GM18502 (cell line): ENCODE data around the gene ZNF467.

Experiments
- ATAC-seq: cut with Tn5 transposase; IDR thresholded peaks from one replicate; pipeline ENCODE4 v1.9.1; 2021; ENCODE audit warnings: mild to moderate bottlenecking; ENCODE audit not compliant: unreplicated experiment, poor library complexity

ZNF467 gene

DNA sequence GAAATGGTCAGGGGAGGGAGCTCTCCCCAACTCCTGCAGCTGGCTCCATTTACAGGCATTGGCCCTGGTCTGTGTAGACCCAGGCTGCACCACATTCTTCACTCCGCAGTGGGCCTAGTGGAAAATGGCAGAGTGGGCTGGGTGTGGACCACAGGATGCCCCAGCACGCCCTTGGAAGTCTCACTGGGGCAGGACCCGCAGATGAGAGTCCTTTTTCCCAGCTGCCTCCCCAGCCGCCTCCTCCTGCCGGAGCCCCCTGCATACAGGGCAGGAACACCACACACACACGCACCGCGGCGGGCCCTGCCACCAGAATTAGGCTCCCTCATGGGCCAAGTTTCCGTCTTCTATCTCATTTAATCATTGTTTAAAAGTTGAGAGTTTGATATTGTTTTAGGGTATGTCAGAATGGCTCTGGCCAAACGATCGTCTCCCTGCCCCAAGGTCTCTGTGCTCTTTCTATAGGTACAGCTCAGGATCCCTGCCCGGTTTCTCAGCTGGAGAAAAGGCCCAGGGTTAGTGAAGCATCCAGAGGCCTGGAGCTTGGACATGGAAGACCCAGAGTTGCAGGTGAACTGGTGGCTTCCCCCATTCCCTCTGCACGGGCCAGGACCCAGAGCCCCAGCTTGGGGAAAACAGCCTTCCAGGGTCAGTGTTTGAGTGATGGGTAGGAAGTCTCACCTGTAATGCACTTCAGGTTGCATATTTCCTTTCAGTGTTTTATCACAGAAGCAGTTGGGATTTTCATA lies 42.0 kb downstream of the ZNF467 start:
- no peak for ATAC-seq

DNA sequence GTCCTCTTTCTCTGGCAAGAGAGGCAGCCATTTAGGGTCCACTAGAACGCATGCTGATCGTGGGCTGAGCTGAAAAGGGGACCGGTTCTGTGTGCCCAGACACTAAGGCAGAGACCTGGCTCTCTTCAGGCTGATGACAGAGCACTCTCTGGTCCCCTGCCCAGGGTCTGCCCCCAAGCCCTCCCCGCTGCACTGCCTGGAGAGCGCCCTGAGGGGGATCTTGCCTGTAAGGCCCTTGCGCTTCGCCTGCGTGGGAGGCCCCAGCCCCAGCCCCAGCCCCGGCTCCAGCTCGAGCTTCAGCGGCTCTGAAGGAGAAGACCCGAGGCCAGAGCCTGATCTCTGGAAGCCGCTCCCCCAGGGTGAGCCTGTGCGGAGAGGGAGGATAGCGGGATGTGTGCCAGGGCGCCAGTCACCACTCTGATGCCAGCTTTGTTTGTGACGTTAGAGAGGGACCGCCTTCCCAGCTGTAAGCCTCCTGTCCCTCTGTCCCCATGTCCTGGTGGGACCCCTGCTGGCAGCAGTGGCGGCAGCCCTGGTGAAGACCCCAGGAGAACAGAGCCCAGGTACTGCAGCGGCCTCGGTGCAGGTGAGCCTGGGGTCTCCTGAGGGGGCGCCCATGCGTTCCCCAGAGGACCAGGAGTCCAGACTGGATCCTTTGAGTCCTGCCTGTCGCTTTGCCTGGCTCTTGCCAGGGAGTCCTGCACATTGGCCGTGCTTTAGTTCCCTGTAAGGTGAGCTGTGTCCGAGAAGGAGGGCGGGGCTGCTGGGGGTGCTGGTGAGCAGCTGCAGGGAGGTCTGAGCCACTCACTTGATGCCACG lies 43.2 kb downstream of the ZNF467 start:
- ATAC-seq: no peak

DNA sequence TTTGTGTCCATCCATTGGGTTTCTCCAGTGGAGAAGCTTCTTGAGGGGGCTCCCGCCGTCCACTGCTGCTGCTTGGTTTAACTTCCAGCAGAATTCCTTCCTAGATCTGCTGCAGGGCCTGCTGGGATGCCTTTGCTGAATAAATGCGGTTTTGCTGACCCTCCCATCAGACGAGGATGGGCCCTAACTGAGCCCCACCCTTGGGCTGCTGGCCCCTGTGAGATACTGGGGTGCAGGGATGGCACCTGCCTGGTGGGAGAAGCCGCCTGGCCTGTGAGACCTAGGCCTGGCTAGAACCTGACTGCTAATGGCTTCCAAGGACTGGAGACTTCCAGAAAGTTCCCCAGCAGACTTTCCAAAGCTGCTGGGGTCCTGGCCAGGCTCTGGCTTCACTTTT lies 43.8 kb downstream of the ZNF467 start:
- no peak for ATAC-seq

DNA sequence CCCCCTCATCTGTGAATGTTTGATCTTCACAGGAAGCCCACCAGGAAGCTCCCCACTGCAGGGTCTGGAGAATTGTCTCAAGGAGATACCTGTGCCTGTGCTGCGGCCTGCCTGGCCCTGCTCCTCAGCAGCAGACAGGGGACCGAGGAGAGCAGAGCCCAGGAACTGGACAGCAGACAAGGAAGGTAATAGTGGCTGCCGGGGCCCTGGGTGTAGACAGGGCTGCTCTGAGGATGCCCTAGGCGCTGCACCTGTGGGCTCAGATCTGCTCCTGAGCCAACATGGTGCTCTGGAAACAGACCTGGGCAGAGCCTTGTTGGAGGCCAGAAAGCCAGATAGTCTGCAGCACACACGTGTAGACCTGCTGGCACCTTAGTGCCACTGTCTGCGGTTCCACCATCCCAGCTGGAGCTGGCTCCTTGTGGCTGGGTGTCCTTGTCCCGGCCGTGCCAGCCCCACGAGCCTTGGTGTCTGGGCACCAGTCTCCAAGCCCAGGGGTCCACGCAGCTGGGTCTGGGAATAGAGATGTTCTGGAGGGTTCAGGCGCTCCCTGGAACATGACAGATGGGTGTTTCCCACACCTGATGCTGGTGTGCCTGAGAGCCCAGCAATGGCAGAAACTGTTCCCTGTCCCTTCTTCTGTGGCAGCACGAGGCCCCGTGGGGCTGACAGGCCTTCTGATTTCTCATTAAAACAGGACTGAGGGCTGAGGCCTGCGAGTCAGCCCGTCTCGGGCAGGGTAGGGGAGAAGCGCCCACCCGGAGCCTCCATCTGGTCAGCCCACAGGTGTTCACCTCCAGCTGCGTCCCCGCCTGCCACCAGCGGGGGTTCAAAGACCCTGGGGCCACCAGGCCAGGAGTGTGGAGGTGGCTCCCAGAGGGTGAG lies 44.7 kb downstream of the ZNF467 start:
- no peak for ATAC-seq

DNA sequence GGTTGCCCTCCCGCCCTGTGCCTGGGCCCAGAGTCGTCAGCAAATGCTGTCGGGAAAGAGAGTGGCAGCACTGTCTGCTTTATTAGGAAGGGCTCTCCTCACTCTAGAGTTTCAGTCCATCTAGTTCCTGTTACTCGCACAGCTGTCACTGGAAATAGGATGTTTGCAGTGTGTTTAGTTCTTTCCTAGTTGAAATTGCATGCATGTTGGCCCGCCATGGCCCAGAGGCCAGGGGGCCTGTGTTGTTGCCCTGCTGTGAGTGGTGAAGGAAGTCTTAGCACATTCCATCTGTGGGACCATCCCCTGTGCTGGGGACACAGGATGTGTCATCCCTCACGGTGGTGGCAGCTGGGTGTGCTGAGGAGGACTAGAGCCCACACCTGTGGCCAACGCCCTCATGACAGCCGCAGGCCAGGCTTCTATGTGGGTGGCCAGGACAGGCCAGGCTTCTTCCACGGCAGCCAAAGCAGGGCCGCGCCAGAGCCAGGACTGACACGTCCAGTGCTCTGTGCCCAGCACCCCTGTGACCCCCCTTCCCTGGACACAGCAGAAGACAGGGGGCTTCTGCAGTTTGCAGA lies 45.4 kb downstream of the ZNF467 start:
- no peak for ATAC-seq

DNA sequence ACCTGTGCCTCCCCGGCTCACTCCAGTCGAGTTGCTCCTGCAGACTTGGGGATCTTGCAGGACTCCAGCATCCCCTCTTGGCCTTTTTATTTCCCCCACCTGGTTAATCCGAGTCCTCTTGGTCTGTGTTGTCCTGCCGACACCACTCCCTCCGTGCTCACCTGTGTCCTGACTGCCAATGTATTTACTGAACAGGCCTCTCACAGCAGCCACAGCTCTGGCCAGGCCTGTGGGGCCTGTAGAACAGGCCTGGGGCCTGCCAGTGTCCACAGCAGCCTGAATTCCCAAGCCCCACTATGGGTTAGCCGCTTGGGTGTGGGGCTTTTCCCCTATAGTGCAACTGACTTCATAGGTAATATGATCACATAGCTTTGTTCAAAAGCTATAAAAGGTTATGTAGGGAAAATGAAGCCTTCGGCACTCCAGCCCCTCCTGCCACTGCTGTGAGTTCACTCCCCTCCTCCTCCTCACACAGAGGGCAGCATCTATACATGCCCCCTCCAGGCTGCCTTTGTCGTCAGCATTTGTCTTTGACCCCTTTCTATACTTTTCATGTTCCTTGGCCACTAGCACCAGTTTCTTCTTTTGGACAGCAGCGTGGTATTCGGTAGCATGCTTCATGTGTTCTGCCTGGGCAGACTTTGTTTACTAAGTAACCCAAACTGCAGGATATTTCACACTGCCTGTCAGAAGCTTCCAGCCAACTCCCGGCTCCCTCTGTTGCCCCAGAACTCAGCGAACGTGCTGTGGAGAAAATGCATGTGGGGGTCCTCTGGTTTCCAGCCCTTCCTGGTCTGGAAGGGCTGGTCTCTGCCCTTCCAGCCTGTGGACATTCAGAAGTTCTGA lies 46.1 kb downstream of the ZNF467 start:
- ATAC-seq: no peak

DNA sequence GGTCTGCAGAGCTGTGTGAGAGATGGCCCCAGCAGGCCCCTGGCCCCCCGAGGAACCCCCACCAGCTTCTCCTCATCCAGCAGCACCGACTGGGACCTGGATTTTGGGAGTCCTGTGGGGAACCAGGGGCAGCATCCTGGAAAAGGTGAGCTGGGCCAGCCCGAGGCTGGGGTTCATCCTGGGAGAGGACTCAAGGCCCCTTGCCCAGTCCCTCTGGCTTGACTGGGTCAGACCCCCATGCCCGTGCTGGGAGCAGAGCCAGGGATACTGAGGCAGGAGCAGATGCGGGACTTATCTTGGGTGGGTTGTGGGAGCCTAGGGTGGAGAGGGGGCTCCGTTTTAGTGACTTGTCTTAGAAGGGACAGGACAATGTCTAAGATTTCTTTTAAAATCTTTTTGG lies 47.5 kb downstream of the ZNF467 start:
- ATAC-seq: no peak

DNA sequence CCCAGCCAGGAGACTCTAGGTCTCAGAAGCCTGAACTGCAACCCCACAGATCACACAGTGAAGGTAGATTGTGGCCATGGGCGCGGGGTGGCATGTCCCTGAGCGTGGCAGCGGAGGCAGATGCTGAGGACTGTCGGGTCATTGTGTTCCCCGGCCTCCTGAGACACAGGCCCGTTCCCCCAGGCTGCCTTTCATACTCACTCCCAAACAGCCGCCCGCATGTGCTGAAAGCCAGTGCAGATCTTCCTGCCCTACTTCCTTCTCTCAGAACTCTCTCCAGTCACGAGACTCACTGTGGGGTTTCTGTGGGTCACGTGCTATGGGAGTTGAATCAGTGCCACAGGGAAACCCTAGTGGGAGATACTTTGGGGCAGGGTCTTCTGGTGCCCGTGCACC lies 48.0 kb downstream of the ZNF467 start:
- no peak for ATAC-seq

DNA sequence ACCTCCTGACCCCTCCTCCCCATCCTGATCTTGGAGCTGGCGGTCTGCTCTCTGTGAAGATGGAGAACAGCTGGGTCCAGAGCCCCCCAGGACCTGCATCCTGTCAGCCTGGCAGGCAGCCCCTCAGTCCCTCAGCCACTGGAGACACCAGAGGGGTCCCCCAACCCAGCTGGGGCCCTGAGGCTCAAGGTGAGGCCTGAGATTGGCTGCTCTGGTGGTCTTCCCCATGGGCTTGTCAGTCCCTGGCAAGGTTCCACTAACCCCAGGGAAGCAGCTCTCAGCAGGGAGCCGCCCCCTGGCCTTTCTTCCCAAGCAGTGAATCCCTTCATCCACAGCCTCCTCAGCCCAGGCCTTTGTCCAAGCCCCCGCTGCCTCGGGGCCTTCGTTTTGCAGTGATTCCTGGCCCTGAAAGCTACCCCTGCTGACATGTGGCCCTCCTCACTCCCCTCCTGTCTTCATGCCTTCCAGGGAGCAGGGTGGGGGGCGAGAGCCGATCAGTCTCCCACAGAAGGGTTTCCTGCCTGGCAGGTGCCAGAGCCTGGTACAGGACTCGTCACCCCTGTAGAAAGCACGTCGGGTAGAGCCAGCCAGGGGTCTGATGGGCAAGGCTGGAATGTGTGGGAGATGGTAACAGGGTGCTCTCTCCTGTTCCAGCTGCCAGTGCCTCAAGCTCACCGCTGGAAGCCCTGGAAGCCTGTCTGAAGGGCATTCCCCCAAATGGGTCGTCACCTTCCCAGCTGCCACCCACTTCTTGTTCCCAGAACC lies 48.5 kb downstream of the ZNF467 start:
- no peak for ATAC-seq

DNA sequence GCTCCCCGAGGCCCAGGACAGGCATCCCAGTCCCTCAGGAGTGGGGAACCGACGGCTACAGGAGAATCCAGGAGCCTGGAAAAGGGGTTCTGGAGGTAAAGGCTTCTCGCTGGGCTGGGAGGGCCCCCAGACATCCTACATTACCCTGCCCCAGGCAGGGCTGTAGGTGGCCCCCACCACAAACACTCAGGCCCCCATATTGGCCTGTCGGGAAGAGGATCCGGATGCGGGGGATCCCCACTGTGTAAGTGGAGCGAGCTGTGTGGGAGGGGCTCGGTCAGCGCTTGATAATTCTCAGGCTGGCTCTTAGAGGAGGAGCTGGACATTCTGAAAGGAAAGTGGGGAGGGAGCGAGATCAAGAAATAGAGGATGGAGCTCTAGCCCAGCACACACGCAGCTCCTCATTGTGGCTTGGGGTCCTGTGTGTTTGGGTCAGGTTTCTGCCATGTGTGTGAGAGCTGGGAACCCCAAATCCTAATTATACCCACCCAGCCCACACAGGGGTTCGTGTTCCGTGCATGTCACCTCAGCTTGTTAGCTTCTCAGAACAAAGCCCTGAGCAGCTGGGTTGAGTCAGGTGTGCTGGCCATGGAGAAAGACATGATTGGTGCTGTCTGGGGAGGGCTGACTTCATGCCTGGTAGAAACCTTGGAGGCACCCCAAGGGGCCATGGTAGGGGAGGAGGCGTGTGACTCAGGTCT lies 49.4 kb downstream of the ZNF467 start:
- ATAC-seq: no peak

DNA sequence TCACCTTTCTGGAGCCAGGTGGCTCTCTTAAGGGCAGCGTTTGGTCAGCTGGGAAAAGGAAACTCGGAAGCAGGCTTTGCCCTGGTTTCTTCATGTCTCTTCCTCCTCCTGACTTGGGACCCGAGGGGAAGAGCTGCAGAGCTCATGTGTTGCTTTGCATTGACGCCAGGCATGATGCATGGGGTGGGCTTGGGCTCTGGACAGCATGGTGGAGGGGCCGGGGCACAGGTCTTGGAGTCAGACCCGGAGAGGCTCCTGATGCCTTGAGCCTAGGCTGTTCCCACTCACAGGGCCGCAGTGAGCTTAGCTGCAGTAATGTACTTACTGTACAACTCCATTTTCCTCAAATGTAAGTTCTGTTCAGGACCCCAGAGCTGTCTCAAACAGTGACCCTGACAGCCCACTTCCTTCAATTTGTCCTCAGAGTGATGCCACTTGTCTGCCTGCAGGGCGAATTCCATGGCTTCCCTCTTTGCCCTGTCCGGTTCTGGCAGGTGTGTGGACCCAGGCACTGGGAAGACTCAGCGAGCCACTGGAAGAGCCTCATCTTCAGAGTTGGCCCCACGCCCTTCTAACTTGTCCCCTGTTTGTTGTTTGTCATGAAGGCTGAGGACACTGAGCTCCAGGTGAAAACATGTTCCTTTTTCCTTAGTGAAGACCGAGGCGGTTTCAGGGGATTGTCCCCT lies 50.2 kb downstream of the ZNF467 start:
- ATAC-seq: no peak

DNA sequence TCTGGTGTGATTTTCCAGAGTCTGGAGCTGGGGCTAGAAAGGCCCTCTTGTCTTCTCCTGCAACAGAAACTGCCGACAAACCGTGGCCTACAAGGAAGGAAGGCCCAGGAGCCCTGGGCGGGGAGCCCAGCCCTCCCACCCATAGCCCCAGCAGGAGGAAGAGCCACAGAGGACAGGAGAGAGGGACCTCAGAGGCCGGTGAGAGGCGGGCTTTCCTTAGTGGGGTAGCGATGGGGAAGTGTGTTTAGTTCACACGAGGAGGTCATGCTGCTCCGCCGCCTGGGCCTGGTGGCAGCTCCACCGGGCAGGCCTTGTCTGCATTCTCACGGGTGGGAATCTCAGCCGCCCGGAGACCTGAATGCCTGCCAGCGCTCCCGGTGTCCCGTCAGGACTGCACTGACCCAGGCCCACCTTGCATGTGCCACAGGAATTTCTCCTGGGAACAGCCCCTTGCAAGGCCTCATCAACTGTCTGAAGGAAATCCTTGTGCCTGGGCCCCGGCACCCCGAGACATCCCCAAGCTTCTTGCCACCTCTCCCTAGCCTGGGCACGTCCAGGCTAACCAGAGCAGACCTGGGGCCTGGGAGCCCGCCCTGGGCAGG lies 50.9 kb downstream of the ZNF467 start:
- ATAC-seq: no peak

DNA sequence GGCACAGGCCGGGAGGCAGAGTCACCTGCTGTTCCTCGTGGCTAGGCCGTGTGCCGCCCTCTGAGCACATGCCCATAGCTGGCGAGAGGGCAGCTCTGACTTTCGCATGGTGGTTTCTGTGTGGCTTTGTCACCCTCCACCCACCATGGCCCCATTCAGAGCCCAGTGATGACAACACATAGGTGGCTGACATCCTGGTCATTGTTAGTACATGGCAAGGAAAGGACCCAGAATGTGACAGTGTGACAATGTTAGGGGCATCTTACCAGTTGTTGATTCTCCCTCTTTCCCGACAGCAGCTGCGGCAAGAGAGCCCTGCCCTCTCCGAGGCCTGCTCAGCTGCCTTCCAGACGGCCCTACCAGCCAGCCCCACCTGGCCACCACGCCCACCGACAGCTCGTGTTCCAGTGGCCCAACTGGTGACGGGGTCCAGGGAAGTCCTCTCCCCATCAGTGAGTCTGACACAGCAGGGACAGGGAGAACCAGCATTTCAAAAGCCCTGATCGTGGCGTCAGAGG lies 52.2 kb downstream of the ZNF467 start:
- no peak for ATAC-seq

DNA sequence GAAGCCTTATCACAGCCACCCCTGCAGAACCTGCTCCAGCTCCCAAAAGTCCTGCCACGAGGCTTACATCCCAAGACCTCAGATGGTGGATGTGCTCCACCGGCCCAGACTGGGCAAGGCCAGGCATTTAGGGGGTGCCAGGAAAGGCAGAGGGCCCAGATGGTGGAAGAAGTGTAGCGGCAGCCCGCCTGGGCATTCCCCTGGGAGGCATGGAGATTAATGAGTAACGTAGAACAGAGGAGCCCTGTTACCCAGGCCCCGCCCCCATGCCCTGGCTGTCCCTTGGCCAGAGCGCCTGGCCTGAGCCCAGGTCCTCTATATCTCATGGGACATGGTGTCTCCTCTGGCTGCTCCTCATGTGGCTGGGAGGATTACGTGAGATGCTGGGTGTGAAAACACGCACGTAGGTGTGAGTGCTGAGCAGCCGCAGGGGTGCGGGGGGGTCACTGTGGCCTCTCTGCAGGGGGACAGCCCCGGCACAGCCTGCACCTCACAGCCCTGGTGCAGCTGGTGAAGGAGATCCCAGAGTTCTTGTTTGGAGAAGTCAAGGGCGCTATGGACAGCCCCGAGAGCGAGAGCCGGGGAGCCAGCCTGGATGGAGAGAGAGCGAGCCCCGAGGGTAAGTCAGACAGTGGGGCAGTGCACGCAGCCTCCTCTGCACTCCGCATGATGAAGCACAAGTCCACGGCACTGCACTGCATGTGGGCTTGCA lies 52.9 kb downstream of the ZNF467 start:
- ATAC-seq: no peak

DNA sequence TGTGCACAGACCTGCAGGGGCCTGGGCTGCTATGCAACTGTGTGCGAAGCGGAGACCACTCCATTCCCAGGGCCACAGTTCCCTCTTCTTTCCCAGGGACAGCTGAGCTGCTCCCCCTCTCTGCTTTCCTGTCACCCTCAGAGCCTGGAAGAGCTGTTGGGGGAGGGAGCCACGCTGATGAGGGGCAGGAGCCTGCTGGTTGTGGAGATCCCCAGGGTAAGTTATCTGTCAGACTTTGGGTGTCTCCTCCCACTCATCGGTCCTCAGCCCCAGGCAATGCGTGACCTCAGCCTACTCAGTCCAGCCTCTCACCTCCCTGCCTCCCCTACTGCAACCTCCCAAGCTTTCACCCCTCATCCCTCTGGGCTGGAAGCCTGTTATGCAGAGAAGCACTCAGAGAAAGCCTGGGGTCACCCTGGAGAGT lies 53.5 kb downstream of the ZNF467 start:
- peak; percentile 44 for ATAC-seq

DNA sequence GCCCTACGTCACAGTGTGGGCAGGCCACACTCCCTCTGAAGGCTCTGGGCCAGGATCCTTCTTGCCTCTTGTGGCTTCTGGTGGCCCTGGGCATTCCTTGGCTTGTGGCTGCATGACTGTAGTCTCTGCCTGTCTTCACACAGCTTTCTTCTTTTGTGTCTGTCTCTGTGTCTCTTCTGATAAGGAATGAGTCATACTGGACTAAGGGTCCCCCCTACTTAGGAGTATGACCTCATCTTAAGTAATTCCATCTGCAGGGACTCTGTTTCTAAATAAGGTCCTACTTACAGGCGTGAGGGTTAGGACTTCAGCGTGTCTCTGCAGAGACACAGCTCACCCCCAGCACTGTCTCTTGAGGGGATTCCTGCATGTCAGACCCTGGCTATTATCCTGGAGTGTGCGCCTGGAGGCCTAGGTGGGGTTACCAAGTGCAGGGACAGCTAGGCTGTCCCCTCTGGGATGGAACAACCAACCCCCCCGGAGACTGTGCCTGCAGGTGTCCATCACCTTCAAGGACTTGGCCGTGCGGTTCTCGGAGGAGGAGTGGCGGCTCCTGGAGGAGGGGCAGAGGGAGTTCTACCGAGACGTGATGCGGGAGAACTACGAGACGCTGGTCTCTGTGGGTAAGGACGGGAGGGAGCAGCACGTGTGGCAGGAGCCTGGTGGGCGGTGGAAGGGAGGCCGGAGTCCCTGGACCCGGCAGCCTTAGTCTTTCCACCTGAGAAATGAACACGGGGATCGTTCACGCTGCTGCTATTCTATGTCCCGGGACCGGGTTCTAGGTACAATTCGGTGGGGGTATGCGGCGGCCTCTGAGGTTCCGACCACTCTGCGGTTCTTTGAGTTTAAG lies 54.1 kb downstream of the ZNF467 start:
- ATAC-seq: no peak
